ENCODE measurements around the gene RAB40B.
A peak's percentile ranks its signal among the peaks of the same experiment; 100 is the strongest.

Gene RAB40B

DNA sequence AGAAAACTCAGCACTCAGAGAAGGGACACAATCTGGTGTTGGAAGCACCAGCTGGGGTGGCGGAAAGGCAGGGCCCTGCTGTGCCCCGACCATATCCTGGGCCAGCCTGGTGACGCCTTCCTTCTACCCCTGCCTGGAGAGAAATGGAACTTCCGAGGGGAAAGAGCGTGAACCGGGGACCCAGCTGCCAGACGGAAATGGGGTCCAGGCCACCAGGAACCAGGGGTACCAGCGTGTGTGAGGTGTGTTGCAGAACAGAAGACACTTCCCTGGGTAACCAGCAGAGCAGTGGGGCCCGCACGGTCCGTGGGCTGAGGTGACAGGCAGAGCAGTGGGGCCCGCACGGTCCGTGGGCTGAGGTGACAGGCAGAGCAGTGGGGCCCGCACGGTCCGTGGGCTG, 6.8 kb downstream of the RAB40B start:
- no peak for DNase-seq

- DNase-seq = no peak
These were observed 7.6 kb downstream of the RAB40B start for GRCh38 chr17:82690786-82691489.

DNA sequence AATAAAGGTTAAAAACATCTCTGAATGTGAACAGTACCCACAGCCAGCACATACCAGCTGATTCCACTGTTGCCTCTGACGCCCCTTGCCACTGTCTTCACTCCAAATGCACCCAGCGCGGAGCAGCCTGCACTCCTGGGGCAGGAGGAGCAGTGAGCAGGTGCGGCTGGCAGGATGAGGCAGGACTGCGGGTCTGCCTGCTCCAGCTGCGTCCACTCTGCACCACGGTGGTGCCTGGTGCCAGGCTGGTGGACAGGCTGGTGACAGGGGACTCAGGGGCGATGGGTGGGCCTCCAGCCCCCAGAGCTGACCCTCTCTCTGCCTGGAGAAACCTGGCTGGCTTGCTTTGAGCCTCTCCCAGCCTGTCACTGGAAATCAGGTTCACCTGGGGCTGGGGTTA, 9.4 kb downstream of the RAB40B start:
- DNase-seq = no peak

DNA sequence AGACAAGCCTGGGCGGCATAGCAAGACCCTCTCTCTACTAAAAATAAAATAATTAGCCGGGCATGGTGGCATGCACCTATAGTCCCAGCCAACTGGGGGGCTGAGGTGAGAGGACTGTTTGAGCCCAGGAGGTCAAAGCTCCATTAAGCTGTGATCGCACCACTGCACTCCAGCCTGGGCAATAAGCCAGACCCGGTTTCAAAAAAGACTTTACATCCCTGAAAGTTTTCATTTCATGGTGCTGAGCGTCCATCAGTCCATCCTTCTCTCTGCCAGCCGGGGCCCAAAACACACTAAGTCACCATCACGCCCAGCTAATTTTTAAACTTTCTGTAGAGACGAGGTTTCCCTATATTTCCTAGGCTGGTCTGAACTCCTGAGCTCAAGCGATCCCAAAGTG, 10.6 kb downstream of the RAB40B start:
- no peak for DNase-seq

- no peak for DNase-seq
These were observed 11.1 kb downstream of the RAB40B start for GRCh38 chr17:82687375-82687861.

- no peak for DNase-seq
These were observed 11.9 kb downstream of the RAB40B start for GRCh38 chr17:82686366-82687324.

DNA sequence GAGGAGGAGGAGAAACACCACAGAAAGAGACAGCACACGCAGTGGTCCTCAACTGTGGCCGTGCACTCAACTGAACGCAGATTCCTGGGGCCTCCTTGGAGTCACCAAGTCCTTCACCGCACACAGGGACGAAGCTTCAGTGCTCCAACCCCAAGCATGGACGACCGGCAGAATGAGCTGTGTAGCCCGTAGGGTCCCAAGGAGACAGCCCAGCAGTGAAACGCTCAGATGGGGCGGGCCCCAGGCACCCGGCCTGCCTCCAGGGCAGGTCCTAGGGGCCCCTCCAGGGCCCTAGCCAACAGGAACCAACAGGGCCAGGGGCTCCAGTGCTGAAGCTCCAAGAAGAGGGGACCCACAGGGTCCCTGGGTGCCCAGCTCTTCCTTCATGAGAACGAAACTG, 13.2 kb downstream of the RAB40B start:
- DNase-seq = no peak

GRCh38 chr17:82684228-82684841, 14.2 kb downstream of the RAB40B start:
- no peak for DNase-seq

GRCh38 chr17:82683534-82683933, 15.0 kb downstream of the RAB40B start:
- no peak for DNase-seq

GRCh38 chr17:82681547-82681946, 17.0 kb downstream of the RAB40B start:
- DNase-seq = no peak

DNA sequence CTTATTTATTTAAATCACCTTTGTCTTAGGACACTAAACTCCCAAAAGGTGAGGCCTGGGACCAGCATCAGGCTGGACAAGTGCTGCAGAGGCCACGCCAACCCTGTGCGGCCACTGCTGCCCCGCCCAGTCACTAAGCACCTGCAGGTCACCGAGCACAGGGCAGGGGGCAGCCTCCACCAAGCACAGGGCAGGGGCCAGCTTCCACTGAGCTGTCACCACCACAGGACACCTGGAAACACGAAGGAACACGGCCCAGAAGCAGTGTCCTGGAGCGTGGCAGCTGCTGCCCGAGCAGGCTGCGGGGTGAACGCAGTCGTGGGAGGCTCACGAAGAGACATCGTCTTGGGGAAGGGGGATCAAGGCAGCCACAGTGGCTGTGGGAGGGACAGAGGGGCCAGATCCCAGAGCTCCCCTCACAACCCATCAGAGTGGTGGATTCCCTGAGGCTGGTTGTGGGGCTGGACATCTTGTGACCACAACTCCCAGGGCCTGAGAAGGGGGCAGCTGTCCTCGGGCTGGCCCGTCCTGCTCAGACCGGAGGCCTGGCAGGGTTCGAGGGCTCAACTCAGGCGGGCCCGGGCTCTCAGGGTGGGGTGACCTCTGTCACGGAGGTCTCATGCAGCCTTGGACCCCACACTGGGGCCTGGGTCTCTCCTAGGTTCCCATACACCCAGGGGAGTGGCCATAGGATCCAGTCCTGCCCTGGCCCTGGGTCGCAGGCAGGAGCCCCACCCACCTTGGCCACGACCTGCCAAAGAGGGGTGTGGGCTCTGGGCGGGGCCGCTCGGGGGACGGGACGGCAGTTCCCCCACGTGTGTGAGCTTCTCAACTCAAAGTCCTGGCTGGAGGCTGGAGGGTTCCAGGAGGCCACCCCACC, 18.7 kb downstream of the RAB40B start:
- DNase-seq = no peak

DNA sequence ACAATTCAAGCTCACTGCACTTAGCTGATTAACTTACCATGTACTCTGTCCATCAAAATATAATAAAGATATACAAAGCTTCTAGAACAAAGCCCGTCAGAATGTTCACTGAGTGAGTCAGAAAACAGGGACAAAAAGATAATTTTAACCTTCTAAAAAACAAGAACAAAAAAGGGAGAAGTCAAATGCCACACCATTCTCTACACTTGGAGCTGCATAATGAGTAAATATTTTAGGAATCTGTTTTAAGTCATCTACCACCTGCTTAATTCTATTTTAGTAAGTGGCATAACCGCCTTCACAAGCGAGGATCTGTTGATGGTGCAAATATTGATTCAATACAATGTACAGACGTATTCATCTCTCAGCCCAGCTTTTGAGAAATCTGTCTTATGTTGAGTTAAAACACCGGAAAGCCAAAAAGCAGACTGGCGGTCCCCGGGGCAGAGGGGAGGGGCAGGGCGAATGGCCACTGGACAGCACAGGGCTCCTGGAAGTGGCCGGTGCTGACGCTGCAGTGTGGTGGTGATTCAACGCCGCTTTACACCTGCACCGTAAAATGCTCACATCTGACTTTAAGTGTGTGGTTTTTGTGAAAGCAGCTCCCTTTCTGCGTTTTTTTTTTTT, 20.1 kb downstream of the RAB40B start:
- DNase-seq = peak; percentile 41

DNA sequence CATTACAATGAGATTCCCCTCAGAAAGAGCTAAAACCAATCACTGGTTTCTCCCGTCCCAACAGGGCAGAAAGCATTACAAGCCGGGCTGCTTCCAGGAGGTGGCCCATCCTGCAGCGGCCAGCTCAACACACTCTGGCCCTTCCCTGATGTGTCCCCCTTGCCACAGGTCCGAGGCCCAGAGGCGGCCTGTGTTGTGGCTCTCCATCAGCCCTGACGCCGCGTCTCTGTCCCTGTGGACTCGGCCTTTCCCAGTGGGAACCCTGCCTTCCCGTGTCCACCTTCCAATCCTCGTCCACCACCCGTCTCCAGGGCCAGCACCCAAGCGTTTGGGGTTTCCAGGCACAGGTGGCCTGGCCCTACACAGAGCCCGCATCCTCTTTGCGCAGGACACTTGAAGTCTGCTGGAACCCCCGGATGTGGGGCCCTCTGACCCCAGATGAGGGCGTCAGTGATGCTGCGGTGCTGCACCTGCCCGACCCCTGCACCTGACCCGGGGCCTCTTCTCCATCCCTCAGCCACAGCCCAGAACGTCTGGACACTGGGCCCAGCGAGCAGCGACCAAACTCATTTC, 21.1 kb downstream of the RAB40B start:
- DNase-seq = no peak

DNA sequence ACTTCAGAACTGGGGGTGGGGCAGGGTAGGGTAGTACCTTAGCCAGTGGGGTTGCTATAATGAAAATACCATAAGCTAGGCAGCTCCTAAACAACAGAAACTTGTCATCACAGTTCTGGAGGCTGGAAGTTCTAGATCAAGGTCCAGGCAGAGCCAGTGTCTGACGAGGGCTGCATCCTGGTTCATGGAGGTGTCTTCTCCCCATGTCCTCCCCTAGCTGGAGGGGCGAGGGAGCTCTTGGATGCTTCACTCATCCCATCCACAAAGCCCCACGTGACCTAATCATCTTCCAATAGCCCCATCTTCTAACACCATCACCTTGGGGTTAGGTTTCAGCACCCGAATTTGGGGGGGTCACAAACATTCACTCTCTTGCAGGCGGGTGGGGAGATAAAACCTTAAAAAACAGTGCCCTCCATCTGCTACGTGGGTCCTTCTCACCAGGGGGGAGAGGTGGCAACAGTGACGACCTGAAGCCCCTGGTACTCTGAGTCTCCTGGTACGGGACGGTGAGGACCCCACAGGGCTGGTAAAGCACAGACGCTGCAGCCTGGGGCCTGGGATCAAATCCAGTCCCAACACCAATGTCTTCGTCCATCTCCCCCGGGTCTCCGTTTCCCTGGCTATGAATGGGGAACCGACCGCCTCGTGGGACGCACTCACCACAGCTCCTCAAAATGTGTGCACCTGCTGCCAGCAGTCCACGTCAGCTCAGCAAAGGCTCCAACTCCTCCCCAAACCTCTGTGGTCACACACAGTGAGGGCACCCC, 22.8 kb downstream of the RAB40B start:
- DNase-seq = no peak

DNA sequence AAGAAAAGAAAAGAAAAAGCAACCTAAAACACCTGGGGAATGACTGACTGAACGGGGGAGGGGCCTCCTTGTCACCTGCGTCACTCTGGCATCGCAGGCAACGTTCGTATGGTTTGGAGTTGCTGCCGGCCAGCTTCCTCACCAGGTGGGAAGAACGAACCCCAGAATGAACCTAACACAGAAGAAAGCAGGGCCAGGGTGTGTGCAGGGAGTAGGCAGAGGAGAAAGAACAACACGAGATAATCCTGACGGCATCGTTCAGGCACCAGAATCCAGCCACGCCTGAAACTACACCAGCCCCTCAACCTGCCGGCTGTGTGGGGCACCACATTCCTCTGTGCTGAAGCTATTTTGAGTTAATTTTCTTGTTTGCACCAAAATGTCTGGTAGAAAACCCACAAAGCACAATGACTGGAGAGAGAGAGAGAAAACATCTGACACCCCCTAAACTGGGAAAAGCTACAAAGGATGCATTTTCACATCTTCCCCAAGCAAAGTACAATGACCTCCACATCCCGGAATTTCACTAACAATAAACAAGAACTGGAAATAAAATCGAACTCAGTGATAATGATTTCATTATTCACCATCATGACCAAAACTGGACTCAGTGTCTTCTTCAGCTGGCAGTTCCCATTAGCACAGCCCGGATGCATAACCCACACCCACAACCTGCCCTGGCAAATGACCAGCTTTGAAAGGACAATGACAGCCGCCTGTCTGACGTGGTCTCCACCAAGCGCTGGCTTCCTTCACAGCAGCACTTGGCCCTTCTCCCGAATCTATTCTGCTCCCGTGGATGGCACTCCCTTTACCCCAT, 23.6 kb downstream of the RAB40B start:
- DNase-seq = no peak

DNA sequence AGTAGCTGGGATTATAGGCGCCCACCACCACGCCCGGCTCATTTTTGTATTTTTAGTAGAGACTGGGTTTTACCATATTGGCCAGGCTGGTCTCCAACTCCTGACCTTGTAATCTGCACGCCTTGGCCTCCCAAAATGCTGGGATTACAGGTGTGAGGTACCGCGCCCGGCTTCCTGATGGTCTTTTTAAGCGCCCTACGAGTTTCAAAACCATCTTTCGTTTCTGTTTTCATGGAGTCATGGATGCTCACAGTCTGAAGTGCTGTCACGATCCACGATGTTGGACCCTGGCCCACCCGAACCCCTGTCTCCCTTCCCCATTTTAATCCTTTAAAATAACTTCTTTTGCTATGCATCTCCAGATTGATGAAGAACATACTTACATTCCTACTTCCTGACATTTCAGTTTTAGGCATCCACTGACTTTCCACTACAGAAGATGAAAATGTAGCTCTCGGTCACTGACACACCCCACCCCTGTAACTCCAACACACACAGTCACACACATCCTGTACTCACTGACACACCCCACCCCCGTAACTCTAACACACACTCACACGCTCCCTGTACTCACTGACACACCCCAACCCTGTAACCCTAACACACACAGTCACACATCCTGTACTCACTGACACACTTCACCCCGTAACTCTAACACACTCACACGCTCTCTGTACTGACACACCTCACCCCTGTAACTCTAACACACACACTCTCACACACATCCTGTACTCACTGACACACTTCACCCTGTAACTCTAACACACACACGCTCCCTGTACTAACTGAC, 27.6 kb downstream of the RAB40B start:
- no peak for DNase-seq

GRCh38 chr17:82668631-82669099, 29.8 kb downstream of the RAB40B start:
- DNase-seq = peak; percentile 12

DNA sequence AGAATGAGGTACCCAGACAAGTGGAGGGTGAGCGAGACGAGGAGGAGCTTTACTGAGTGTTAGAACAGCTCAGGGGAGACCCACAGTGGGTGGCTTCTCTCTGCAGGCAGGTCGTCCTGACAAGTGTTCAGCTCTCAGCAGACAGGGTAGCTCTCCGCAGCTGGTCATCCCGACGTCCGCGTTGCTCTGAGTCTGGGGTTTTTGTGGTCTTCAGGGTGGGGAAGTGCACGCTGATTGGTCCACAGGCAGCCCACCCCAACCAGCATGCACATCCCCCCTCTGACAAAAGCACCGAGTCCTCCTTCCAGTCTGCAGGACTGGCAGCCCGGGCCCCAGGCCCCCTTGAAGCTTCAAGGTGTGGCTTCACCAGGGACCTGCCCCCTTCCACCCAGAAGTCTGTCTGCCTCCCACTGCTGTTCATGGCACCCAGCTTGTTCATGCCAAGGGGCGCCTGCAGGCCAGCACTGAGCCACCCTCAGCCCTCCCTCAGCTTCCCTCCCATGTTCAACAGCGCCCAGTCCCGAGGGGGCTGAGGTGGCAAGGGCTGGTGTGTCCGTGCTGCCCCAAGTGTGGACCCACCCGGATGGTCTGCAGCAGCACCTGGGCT, 30.4 kb downstream of the RAB40B start:
- DNase-seq = no peak

GRCh38 chr17:82667668-82668000, 30.9 kb downstream of the RAB40B start:
- DNase-seq = no peak

Measured in NCI-H146 (cell line).